ENCODE results near the gene ATG7. TPM values are rescaled to one million over a fixed set of nuclear protein-coding genes. Genes with fewer than 3 reads are reported as not detected.
"Not testable (repeated sequence)": the region's sequence is repeated elsewhere in the genome, so short reads cannot be mapped to it uniquely, and the experiment has no call there.

ATG7 gene
- total RNA-seq, 1 donor from 2014 or later = 41.7 TPM

DNA sequence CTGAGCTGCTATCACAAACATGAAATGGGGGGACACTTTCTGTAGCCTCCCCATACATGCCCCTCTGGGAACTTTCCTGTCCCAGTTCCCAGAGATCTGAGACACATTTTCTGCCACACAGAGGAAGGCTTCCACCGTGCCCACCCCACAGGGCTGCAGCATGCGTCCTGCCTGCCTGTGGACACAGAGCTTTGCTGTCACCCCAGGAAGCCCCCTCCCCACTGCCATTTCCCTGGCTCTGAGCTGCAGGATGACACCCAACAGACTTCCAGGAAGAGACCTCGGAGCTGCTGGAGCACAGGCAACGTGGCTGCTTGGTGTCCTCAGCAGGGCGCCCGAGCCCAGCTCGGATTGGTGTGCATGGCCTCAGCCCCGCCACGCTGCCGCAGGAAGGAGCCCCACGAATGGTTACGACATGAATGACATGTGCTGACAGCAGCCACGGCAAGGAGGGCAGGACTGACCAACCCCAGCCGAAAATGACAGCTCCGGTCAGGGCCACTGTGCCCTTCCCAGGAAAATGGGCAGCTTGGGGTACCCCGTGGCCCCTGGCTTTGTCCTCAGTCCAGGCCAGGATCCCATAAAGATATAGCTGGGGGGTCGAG is 290.2 kb downstream of the ATG7 start:
- intact Hi-C loops (cut with micrococcal nuclease) = no loop called here

DNA sequence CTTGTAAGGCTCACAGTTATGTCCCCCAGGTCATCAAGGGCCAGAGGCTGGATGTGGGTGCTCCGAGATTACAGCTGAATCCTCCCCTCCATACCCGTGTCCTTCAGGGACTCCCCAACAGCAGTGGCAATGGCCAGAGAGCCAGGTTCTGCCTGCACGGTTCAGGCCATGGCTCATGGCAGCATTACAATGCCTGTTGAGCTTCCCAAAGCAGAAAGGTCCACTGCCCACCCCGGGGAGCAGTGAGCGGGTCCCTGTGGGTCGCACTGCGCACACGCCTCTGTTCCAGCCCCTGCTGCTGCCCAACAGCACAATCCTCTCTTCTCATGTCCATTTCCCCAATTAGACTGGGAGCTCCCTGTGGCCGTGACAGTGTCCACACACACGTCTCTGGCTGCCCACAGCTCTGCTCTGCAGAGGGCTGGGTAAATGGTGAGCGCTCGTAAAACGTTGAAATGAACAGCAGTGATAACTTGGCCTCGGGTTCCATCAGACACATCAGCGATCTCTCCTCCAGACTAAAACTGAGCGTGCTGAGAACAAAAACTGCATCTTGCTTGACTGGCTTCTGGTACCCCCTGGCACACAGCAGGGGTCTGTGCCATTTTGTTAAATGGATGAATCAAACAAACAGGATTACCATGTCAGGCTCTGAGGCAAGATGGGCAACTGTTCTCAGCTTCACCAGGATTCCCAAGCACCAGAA is 291.1 kb downstream of the ATG7 start:
- intact Hi-C loops (cut with micrococcal nuclease) = no loop called here

DNA sequence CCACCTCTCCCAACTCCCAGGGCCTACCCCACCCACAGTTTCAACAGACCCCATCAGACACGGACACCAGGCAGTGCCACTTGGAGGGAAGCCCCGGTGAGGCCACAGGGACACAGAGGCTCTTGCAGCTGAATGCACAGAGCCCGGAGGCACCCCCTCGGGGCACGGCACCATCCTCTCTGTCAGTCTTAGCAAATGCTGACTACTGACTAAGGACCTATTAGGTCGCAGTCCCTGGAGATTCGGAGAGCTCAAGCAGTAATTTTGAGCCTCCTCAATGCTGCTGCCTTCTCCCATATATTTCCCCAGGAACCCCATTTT is 291.6 kb downstream of the ATG7 start:
- intact Hi-C loops (cut with micrococcal nuclease) = no loop called here

DNA sequence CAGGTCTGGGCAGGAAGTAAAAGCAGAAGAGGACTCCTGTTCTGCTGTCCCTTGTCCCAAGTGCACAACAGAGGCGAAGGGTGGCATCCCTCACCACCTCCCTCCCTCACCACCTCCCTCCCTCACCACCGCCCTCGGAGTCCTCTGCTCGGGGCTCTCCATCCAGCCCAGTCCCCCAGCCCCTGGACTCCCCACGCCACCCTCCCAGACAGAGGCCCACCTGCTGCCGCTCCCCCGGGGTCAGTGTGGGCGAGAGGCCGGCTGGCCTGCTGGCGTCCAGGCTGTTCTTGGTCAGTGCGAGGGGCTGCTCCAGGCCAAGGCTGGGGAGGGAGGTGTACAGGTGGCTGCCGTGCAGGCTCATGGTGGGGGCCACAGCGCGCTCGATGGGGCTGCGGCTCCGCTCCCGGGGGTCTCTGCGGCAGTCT is 292.4 kb downstream of the ATG7 start:
- intact Hi-C loops (cut with micrococcal nuclease) = loop anchor here (5.0 kb wide), 1 partner anchor 78 kb away; the partner anchor contains the start of gene VGLL4

DNA sequence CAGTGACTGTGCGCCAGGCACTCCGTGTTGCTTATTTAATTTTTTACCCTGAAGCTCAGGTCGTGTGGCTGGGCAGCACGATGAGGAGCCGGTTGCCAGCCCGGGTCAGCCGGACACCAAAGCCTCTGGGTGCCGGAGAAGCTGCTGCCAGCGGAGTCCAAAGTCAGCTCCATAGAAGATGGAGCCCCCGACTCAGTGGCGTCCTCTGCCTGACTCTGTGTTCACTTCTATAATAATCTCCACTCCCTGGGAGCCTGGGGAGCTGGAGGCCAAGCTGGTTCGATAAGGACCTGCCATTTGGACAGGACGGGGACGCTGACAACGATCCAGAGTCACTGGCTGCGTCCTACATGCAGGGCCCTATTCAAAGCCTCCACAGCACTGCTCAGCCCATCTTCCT is 292.9 kb downstream of the ATG7 start:
- intact Hi-C loops (cut with micrococcal nuclease) = loop anchor here (5.0 kb wide), 1 partner anchor 77 kb away; the partner anchor contains the start of gene VGLL4

DNA sequence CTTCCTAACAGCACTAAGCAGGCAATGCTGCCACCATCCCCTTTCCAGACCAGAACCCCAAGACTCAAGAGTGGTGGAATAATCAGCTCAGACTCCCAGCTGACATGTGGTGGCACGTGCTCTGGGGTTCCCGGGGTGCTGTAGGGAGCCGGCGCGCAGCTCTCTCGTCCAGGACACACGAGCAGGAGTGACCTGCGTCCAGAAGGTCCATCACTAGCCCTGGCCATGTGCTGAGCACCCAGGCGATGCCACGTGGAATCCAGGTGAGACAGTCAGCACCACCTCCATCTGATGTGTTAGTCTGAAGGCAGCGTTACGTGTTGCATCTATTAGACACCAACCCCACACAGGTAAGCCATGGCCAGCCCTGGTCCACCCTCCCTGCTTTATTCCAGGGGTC is 293.3 kb downstream of the ATG7 start:
- intact Hi-C loops (cut with micrococcal nuclease) = loop anchor here (5.0 kb wide), 1 partner anchor 77 kb away; the partner anchor contains the start of gene VGLL4

DNA sequence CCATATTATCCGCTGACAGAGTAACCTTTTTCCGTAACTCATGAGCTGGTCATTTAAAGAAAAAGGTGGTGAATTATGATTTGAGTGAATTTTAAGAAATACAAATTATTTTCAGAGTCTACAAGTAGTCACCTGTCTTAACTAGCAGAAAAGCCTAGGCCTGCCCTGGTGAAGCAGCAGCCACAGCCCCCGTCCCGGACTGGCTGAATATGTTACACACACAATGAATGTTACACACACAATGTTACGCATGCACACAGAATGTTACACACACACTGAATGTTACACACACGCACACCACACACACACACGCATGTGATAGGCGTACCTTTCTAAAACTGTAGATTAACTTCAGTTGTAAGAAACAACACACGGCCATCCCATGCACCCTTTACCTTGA is 293.7 kb downstream of the ATG7 start:
- intact Hi-C loops (cut with micrococcal nuclease) = loop anchor here (5.0 kb wide), 1 partner anchor 76 kb away; the partner anchor contains the start of gene VGLL4

DNA sequence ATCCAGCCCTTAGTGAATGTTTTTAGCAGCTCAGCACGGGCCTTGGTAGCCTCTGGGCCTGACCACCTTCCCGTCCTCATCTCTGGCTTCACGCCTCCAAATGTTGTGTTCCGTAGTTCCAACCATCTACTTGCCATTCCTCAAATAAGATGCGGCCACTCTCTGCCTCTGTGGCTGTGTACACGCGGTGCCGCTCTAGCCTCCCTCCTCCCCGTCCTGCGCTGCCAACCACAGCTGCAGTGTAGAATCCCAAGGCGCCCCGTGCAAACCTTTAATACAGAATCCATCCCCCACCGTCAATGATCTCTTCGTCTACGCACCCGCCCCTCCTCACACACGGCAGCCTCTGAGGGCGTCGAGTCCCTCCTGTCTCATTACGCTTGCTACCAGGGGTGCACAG is 294.3 kb downstream of the ATG7 start:
- intact Hi-C loops (cut with micrococcal nuclease) = loop anchor here (5.0 kb wide), 1 partner anchor 76 kb away; the partner anchor contains the start of gene VGLL4

DNA sequence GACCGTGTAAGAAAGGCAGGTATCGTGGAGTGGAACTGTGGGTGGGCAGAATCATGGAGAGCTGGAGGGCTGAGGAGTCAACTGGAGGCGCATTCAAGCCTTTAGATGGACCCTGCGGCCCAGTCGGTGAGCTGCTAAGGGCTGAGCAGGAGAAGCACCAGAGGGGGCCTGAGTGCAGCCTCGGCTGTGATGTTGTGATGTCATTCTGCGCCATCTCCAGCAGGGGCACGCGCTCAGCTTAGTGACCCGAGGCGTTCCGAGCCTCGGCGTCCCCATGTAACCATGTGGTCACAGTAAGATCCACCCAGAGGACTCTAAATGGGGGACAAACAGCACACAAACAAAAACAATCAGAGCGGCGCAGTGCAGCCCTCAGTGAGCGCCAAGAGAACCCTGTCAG is 294.7 kb downstream of the ATG7 start:
- intact Hi-C loops (cut with micrococcal nuclease) = loop anchor here (5.0 kb wide), 1 partner anchor 75 kb away; the partner anchor contains the start of gene VGLL4

DNA sequence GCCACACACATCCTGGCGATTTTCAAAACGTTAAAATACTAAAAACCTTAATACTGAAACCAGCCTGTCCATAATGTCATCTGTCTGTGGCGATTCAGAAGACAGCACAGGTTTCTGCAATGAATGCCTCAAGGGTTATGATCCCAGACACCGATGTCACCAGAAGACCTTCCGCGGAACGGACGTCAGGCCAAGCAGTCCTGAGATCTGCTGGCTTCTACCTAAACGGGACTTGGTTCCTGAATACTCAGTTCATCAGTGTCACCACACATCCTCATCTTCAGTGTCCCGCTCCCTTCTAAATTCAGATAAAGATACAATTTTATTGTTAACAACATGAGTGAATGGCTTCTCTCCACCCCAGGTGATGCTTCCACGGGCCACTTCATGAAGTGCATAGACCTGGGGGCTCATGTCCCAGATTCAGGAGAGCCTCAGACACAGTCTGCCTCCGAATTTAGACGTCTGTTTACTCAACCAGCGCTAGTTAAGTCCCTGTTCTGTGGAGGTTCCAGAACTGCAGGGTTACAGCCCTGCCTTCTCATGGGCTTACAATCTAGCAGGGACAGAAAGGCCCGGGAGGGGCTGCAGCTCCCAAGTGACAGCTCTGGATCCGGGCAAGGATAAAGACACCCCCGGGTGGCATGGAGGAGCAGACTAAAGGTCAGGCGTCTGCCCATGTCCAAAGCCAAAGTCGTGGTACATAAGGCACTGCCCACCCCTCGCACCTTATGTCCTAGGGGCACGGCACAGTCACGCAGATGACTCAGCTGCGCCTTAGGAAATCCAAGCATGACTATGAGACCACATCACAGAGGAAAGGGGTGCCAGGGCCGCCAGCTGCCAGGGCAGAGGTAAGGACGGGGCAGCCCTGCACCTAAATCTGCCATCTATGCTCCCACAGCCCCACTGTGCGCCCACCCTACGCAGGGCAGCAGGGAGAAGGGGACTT is 295.6 kb downstream of the ATG7 start:
- intact Hi-C loops (cut with micrococcal nuclease) = loop anchor here (5.0 kb wide), 1 partner anchor 75 kb away; the partner anchor contains the start of gene VGLL4

DNA sequence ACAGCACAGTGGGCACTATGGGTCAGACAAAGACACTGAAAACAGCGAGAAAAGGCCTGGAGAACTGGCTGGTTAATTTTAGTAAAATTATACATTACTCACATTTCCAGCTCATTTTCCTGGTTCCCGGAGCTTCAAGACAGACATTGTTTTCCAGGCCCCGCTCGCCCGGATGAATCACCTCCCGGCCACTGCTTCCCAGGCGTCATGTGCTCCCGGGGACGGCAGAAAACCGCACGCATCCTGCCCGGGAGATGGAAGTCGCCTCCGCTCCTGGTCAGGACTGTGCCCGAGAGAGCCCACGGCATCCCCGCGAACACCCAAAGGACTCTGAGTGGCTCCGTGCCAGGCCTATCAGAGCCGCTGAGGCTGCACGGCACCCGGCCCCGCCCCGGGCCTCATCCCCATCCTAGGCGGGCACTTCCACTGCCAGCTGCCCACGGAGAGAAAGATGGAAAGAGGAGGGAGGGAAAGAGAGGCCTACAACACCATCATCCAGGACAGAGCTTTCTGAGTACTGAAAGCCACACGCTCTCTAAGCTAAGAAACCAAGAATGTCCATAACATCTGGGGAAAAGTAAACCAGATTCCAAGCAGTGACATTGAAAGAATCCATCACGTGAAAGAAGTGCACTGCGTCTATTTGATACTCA is 296.4 kb downstream of the ATG7 start:
- intact Hi-C loops (cut with micrococcal nuclease) = loop anchor here (5.0 kb wide), 1 partner anchor 74 kb away; the partner anchor contains the start of gene VGLL4

DNA sequence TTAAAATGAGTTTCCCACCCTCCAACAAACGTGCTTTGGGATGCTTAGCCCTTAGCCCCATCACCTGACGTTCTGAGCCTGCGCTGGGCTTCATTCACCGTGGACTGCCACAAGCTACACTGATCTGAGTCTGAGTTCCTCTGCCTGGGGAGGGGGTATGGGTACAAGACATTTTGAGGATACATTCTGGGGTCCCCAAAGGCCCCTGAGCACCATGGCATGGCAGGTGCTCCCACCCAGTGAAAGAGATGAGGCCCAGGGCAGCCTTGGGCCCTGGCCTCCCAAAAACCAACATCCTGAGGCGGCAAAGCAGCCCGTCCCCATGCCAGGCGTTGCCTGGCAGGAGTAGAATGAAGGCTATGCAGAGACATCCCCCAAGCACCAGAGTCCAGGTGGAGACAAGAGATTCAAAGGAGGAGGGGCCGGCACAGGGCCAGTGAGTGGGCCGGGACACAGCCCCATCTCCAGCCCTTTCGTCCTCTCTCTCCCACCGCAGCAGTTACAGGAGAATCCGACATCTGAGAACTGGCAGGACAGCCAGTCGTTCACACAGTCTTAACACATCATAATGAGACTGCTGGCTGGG is 297.1 kb downstream of the ATG7 start:
- intact Hi-C loops (cut with micrococcal nuclease) = loop anchor here (5.0 kb wide), 1 partner anchor 73 kb away; the partner anchor contains the start of gene VGLL4

DNA sequence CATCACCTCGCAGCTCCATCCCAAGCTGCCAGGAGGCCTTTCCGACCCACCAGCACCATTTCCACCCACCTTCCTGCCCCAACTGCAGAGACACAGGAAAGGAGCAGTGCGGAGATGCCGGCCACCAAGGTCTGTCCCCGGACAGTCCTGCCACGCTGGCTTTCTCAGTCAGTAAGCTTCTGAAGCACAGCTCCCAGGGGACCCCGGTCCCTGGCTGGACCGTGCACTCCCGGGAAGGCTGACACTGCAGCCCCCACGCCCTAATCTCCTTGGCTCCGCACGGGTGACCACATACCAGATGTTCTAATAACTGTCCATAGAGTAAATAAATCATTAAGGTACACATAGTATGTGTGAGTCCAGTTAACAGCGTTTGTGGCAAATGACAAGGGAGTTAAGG is 298.1 kb downstream of the ATG7 start:
- intact Hi-C loops (cut with micrococcal nuclease) = no loop called here

DNA sequence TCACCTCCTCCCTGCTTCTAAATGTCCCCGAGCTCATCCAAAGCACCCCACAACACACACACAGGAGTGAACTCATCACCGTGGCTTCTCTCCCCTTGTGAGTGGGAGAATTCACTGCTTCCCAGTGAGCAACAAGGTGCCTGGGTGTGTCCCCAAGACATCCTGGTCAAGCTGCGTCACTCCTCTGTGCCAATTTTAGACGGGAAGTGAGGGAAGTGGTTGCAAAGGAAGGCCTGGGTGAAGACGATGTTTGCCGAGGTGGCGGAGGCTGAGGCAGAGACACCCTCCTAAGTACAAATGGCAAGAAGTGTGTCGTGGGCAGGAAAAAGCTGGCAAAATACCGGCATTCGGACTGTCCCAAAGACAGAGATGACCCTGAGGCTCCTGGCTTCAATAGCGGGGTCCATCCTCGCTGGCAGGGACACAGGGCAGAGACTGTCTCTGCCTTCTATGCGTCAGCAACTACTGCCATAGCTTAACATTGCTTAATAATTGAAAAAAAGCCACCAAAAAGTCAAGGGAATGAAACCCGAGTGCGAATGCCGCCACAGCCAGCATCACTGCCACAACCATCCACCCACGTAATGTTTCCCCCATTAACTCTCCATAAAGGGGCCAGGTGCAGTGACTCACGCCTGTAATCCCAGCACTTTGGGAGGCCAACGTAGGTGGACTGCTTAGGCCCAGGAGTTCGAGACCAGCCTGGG is 298.7 kb downstream of the ATG7 start:
- intact Hi-C loops (cut with micrococcal nuclease) = no loop called here

DNA sequence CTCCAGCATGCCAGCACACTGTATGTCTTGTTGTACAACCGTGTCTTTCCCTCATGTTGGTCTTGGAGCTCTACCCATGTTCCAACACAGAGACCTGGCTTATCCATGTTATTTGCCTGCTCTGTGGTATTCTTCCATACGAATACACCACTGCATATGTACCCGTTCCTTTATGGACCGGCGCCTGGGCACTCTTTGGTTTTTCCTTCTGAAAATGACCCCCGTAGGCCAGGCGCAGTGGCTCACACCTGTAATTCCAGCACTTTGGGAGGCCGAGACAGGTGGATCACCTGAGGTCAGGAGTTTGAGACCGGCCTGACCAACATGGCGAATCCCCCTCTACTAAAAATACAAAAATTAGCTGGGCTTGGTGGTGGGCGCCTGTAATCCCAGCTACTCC is 300.5 kb downstream of the ATG7 start:
- intact Hi-C loops (cut with micrococcal nuclease) = not testable (repeated sequence)

DNA sequence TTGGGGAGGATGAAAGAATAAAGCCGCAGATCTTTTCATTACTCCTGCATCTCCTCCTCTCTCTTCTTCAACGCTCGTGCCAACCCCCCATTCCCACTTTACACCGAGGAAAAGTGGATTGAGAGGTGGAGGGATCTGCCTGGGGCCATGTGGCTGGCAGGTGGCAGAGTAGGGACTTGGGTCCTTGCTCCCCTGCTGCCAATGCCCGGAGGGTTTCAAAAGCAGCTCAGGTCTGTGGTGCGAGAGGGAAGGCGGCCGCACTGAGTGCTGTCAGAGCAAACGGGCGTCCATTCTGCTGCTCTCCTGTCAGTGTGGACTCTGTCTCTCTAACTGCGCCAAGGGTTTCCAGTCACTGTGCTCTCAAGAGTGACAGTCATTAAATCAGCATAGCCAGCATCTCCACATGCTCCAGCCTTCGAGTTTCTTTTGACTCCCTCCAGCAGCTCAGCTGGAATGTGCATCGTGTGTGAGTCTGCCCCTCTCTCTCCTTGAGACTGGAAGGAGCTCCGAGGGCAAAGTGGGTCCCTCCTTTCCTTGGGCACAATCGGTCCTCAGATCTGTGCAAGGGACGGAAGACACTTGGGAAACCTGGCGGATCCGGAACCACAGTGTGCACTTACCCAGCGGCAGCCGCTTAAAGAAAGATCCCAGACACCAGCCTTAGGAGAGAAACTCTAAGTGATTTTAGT is 302.9 kb downstream of the ATG7 start:
- intact Hi-C loops (cut with micrococcal nuclease) = no loop called here

DNA sequence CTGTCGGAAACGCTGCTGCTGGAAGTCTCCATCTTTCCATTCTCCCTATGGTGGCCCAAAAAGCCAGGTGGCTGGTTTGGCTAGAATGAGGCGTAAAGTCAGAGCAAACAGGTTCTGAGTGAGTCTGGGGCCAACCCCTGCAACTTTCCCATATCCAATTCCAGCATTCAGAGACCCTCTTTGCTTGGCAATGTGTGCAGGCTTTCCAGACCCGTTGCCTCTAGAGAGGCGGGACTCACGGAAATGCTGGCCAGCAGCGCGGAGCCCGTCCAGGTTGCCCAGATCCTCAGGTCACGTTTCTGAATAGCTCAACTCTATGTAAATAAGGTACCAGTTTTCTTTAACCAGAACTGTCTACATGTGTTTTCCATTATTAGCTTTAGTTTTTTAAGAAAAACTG is 303.5 kb downstream of the ATG7 start:
- intact Hi-C loops (cut with micrococcal nuclease) = no loop called here

DNA sequence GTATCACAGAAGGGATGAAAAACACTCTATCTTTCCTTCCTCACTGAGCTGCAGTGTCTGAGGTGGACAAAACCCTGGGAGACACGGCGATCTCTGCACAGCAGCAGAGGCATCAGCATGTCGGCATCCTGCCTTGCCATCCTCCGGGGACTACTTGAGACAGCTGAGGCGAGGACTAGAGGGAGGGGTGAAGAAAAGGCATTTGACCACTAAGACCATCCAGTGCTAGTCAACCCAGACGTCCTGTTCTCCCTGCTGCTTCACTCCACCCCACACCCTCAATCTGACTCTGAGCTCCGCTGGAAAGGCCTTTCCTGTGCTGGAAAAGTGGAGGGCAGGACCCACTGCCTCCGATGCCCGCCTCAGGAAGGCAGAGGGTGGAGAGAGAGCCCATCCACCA is 304.3 kb downstream of the ATG7 start:
- intact Hi-C loops (cut with micrococcal nuclease) = no loop called here

DNA sequence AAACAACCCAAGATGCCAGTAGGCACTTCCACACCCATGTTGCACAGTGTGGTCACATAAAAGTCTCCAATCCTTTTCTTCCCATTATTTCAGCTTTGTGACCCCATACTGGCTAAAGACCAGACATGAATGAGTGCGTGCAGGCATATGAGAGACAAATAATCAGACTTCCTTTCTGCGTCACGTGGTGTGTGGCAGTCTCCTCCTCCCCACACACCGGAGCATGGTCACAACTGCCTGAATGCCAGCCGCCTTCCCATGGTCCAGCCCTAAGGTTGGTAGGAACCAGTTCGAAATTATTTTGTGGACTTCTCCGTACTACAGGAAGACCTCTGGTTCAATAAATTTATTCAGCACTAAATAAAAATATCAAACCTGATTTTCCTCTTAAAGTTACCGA is 306.0 kb downstream of the ATG7 start:
- intact Hi-C loops (cut with micrococcal nuclease) = no loop called here

Measured in T-helper 1 cell treated with Interleukin-12 subunit alpha and Interleukin-12 subunit beta and Interleukin-4 antibody, amounts not matched to agents 30 ng/mL and 1 ng/mL, for 36 hours (primary cell).